Measurements from ENCODE around the gene ARHGEF17. TPM values are rescaled to one million over a fixed set of nuclear protein-coding genes. Genes with fewer than 3 reads are reported as not detected.

Gene ARHGEF17
- total and polyA plus RNA-seq, 2 donors (not counting 1 experiment from before 2014, with no cell fraction given), result 42.8 to 43.1 TPM

DNA sequence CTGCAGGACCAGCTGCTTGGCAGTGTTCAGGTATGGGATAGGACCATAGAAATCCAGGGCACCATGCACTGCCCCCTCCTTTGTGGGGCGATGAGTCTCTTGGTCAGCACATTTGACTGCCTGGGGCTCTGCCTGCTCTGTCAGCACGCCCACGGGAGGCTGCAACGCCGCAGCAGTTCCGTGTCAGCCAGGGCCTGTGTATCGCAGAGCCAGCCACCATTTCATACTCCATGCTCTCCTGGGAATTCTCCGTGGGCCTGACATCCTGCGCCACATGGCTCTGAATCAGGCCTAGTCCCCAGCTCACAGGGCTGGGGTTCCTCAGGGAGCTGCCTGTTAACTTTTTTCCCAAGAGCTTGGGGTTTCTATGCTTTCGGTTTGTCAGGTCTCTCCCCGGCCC, 51.3 kb downstream of the ARHGEF17 start:
- Histone ChIP-seq H4K20me1 (ENCODE audit: control insufficient read depth, extremely low read depth, insufficient read depth, low read length) (no peaks in the 10 kb centered on the region), H2AFZ (ENCODE audit: low read length) (no peak overlapping the region), H3K4me2 (ENCODE audit: extremely low read depth, insufficient read depth, low read length) (no peak overlapping the region), H3K9me3 (ENCODE audit: control insufficient read depth, insufficient read depth, low read depth, low read length) (no peaks in the 10 kb centered on the region), H3K4me1 (ENCODE audit: control insufficient read depth, extremely low read depth, insufficient read depth, low read length) (peaks cover 25% of the 10 kb centered on the region), H3K36me3 (ENCODE audit: control insufficient read depth, insufficient read depth, low read length) (peaks cover 69% of the 10 kb centered on the region), H3K27ac (ENCODE audit: insufficient read depth, low read length) (peak overlapping the region; percentile 69), H3K79me2 (ENCODE audit: control insufficient read depth, insufficient read depth, low read length) (no peaks in the 10 kb centered on the region), H3K4me3 (replicated peaks in 1 of 4; ENCODE audit: control extremely low read depth in 1 of 4, insufficient read depth in 1 of 4, low read depth in 3 of 4, low read length in 4 of 4) (no peak overlapping the region), H3K9ac (ENCODE audit: insufficient read depth, low read length) (no peak overlapping the region), H3K27me3 (ENCODE audit: control insufficient read depth, insufficient read depth, low read length) (no peaks in the 10 kb centered on the region)
- no peak for TF ChIP-seq EZH2 (IDR thresholded peaks at IDR 0.05; ENCODE audit: low read length, missing control alignments)
- TF ChIP-seq, protein P1, sequence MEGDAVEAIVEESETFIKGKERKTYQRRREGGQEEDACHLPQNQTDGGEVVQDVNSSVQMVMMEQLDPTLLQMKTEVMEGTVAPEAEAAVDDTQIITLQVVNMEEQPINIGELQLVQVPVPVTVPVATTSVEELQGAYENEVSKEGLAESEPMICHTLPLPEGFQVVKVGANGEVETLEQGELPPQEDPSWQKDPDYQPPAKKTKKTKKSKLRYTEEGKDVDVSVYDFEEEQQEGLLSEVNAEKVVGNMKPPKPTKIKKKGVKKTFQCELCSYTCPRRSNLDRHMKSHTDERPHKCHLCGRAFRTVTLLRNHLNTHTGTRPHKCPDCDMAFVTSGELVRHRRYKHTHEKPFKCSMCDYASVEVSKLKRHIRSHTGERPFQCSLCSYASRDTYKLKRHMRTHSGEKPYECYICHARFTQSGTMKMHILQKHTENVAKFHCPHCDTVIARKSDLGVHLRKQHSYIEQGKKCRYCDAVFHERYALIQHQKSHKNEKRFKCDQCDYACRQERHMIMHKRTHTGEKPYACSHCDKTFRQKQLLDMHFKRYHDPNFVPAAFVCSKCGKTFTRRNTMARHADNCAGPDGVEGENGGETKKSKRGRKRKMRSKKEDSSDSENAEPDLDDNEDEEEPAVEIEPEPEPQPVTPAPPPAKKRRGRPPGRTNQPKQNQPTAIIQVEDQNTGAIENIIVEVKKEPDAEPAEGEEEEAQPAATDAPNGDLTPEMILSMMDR (conservative IDR thresholded peaks at IDR 0.05 in 1 of 2, IDR thresholded peaks at IDR 0.05 in 1 of 2; ENCODE audit: low read depth in 1 of 2, low read length in 2 of 2), result no peak
- DNase-seq (ENCODE audit: low read depth in 2 of 2), result no peak

DNA sequence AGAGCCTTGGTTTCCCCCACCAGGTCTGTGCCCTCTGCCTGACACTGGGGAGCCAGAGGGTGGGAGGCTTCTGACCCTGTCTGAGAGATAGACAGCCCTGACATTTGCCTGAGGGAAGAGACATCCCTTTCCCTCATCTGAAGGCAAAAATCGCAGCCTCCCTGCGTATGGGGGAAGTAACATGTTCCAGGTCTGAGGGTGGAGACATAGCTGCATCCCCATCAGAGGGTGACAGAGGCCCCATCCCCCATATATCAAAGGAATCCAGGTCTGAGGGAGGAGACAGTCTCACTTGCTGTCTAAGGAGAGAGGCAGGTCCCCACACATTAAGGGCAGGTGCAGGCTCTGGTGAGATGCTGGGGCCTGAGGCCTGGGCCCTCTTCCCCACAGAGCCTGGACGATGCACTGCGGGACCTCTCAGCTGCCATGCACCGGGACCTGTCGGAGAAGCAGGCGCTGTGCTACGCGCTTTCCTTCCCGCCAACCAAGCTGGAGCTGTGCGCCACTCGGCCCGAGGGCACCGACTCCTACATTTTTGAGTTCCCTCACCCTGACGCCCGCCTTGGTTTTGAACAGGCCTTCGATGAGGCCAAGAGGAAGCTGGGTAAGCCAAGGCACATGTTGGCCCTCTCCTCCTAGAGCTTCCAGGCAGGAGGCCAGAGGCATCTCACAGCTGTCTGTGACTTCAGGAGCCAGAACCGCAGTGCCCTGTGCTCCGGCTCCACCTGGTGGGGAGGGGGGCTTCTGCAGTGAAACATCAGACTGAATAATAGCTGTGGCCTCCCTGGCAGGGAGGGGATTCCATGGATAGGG, 52.1 kb downstream of the ARHGEF17 start:
- Histone ChIP-seq H4K20me1 (ENCODE audit: control insufficient read depth, extremely low read depth, insufficient read depth, low read length) (no peaks in the 10 kb centered on the region), H3K79me2 (ENCODE audit: control insufficient read depth, insufficient read depth, low read length) (no peaks in the 10 kb centered on the region), H3K4me2 (ENCODE audit: extremely low read depth, insufficient read depth, low read length) (no peak overlapping the region), H3K9ac (ENCODE audit: insufficient read depth, low read length) (no peak overlapping the region), H3K9me3 (ENCODE audit: control insufficient read depth, insufficient read depth, low read depth, low read length) (no peaks in the 10 kb centered on the region), H2AFZ (ENCODE audit: low read length) (no peak overlapping the region), H3K27ac (ENCODE audit: insufficient read depth, low read length) (peak overlapping the region; percentile 69), H3K4me1 (ENCODE audit: control insufficient read depth, extremely low read depth, insufficient read depth, low read length) (peaks cover 25% of the 10 kb centered on the region), H3K4me3 (replicated peaks in 1 of 4; ENCODE audit: control extremely low read depth in 1 of 4, insufficient read depth in 1 of 4, low read depth in 3 of 4, low read length in 4 of 4) (no peak overlapping the region), H3K27me3 (ENCODE audit: control insufficient read depth, insufficient read depth, low read length) (no peaks in the 10 kb centered on the region), H3K36me3 (ENCODE audit: control insufficient read depth, insufficient read depth, low read length) (peaks cover 68% of the 10 kb centered on the region)
- TF ChIP-seq, protein P1 (conservative IDR thresholded peaks at IDR 0.05 in 1 of 2, IDR thresholded peaks at IDR 0.05 in 1 of 2; ENCODE audit: low read depth in 1 of 2, low read length in 2 of 2), result peak; percentile 36 to 37
- no peak for TF ChIP-seq EZH2 (IDR thresholded peaks at IDR 0.05; ENCODE audit: low read length, missing control alignments)
- peak; percentile 39 to 48 for DNase-seq (ENCODE audit: low read depth in 2 of 2)

DNA sequence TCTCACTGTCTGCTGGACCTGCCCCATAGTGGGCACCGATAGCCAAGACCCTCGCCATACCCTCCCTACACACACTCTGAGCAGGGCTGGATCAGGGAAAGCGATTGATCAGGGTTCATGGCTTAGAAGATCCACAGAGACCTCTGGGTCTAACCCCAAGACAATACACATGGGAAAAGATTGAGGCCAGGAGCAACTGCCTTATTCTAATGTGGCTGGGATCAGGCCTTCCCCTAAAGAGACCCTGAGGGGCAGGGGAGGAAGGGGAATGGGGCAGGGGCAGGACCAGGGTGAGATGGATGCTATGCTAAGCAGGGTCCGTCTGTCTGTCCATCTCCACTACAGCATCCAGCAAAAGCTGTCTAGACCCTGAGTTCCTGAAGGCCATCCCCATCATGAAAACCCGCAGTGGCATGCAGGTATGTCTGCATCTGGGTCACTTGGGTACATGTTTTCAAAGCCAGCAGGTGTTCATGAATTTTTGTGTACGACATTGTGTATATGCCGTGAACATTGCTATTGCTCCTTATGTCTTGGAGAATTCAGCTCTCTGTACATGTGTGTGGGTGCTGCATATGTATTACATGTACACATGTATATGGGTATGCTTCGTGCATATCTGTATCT, 52.8 kb downstream of the ARHGEF17 start:
- peaks cover 70% of the 10 kb centered on the region for H3K36me3 ChIP-seq (ENCODE audit: control insufficient read depth, insufficient read depth, low read length)
- TF ChIP-seq, protein P1 (conservative IDR thresholded peaks at IDR 0.05 in 1 of 2, IDR thresholded peaks at IDR 0.05 in 1 of 2; ENCODE audit: low read depth in 1 of 2, low read length in 2 of 2), result no peak
- TF ChIP-seq EZH2 (IDR thresholded peaks at IDR 0.05; ENCODE audit: low read length, missing control alignments), result no peak
- no peaks in the 10 kb centered on the region for H4K20me1 ChIP-seq (ENCODE audit: control insufficient read depth, extremely low read depth, insufficient read depth, low read length)
- no peak overlapping the region for H3K4me3 ChIP-seq (replicated peaks in 1 of 4; ENCODE audit: control extremely low read depth in 1 of 4, insufficient read depth in 1 of 4, low read depth in 3 of 4, low read length in 4 of 4)
- H3K9me3 ChIP-seq (ENCODE audit: control insufficient read depth, insufficient read depth, low read depth, low read length), result no peaks in the 10 kb centered on the region
- no peak overlapping the region for H3K27ac ChIP-seq (ENCODE audit: insufficient read depth, low read length)
- H3K9ac ChIP-seq (ENCODE audit: insufficient read depth, low read length), result no peak overlapping the region
- H3K79me2 ChIP-seq (ENCODE audit: control insufficient read depth, insufficient read depth, low read length), result no peaks in the 10 kb centered on the region
- DNase-seq (ENCODE audit: low read depth in 2 of 2), result no peak
- H3K4me2 ChIP-seq (ENCODE audit: extremely low read depth, insufficient read depth, low read length), result no peak overlapping the region
- H3K27me3 ChIP-seq (ENCODE audit: control insufficient read depth, insufficient read depth, low read length), result no peaks in the 10 kb centered on the region
- peaks cover 25% of the 10 kb centered on the region for H3K4me1 ChIP-seq (ENCODE audit: control insufficient read depth, extremely low read depth, insufficient read depth, low read length)
- H2AFZ ChIP-seq (ENCODE audit: low read length), result no peak overlapping the region
